ENCODE measurements around the gene TBC1D30.

The TBC1D30 gene

GRCh38 chr12:64912516-64913255, 88.2 kb downstream of the TBC1D30 start:
- DNase-seq (ENCODE audit: low read depth in 3 of 3) = no peak

GRCh38 chr12:64915242-64915641, 90.8 kb downstream of the TBC1D30 start:
- DNase-seq (ENCODE audit: low read depth in 3 of 3) = no peak

- no peak for DNase-seq (ENCODE audit: low read depth in 3 of 3)
These were observed 92.2 kb downstream of the TBC1D30 start for GRCh38 chr12:64916411-64917261.

GRCh38 chr12:64918344-64918743, 93.9 kb downstream of the TBC1D30 start:
- DNase-seq (ENCODE audit: low read depth in 3 of 3) = no peak

- DNase-seq (ENCODE audit: low read depth in 3 of 3) = no peak
These were observed 94.4 kb downstream of the TBC1D30 start for GRCh38 chr12:64918801-64919200.

GRCh38 chr12:64922853-64923252, 98.4 kb downstream of the TBC1D30 start:
- DNase-seq (ENCODE audit: low read depth in 3 of 3) = no peak

- no peak for DNase-seq (ENCODE audit: low read depth in 3 of 3)
These were observed 99.1 kb downstream of the TBC1D30 start for GRCh38 chr12:64923536-64923935.

Data from stimulated activated CD4-positive, alpha-beta T cell treated with anti-CD3 and anti-CD28 coated beads, TNF-alpha, amount 100 ng/mL, for 48 hours (primary cell).